ENCODE measurements around the gene PIK3R4. TPM values are rescaled to one million over a fixed set of nuclear protein-coding genes. Genes with fewer than 3 reads are reported as not detected.

The PIK3R4 gene
- total and polyA plus RNA-seq, 4 donors: 14.3 to 36.6 (median 22.2) TPM

DNA sequence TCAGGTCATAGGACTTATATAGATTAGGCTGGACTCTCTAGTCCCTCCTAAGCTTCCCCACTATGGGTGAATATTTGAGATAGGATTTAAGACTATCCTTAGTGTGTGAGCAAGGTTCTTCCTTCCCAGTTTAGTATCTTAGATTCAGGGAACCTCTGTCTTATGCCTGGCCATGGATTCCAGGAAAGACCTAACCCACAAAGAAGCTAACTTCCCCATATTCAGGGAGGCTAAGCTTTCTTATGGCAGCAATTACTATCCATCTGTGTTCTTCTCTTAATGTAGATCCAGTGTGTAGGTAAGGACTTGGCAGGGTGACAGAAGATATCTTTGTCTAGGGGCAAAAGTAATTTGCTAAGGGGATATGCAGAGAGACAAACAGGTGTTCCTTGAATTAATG lies 25.5 kb upstream of the PIK3R4 start:
- H3K4me3 ChIP-seq (ENCODE audit: low read depth in 1 of 3, low read length in 3 of 3): no peak overlapping the region
- no peaks in the 10 kb centered on the region for H3K27me3 ChIP-seq (ENCODE audit: control insufficient read depth in 4 of 4, insufficient read depth in 4 of 4, low read length in 3 of 4)
- no peak for DNase-seq (ENCODE audit: low spot score)
- no peak overlapping the region for H3K9ac ChIP-seq (ENCODE audit: low read depth in 1 of 2, low read length in 2 of 2)
- no peaks in the 10 kb centered on the region for H3K4me1 ChIP-seq (ENCODE audit: control insufficient read depth in 4 of 4, insufficient read depth in 4 of 4, low read length in 3 of 4)
- no peak overlapping the region for H3K27ac ChIP-seq (ENCODE audit: low read depth in 1 of 2, low read length in 2 of 2)
- TF ChIP-seq YY1 (IDR thresholded peaks at IDR 0.05) (no peak), HNF4G (IDR thresholded peaks at IDR 0.05) (no peak), JUND (IDR thresholded peaks at IDR 0.05) (no peak), RAD21 (IDR thresholded peaks at IDR 0.05) (no peak), ATF3 (IDR thresholded peaks at IDR 0.05) (no peak), FOXA1 (IDR thresholded peaks at IDR 0.05) (no peak), RXRA (IDR thresholded peaks at IDR 0.05) (no peak), MAX (IDR thresholded peaks at IDR 0.05) (no peak), NR2F2 (IDR thresholded peaks at IDR 0.05) (no peak), FOXA2 (IDR thresholded peaks at IDR 0.05) (no peak), HNF4A (conservative IDR thresholded peaks at IDR 0.05) (no peak), TAF1 (conservative IDR thresholded peaks at IDR 0.05) (no peak)
- TF ChIP-seq, protein P1, sequence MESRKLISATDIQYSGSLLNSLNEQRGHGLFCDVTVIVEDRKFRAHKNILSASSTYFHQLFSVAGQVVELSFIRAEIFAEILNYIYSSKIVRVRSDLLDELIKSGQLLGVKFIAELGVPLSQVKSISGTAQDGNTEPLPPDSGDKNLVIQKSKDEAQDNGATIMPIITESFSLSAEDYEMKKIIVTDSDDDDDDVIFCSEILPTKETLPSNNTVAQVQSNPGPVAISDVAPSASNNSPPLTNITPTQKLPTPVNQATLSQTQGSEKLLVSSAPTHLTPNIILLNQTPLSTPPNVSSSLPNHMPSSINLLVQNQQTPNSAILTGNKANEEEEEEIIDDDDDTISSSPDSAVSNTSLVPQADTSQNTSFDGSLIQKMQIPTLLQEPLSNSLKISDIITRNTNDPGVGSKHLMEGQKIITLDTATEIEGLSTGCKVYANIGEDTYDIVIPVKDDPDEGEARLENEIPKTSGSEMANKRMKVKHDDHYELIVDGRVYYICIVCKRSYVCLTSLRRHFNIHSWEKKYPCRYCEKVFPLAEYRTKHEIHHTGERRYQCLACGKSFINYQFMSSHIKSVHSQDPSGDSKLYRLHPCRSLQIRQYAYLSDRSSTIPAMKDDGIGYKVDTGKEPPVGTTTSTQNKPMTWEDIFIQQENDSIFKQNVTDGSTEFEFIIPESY (IDR thresholded peaks at IDR 0.05): no peak
- TF ChIP-seq, protein P2, sequence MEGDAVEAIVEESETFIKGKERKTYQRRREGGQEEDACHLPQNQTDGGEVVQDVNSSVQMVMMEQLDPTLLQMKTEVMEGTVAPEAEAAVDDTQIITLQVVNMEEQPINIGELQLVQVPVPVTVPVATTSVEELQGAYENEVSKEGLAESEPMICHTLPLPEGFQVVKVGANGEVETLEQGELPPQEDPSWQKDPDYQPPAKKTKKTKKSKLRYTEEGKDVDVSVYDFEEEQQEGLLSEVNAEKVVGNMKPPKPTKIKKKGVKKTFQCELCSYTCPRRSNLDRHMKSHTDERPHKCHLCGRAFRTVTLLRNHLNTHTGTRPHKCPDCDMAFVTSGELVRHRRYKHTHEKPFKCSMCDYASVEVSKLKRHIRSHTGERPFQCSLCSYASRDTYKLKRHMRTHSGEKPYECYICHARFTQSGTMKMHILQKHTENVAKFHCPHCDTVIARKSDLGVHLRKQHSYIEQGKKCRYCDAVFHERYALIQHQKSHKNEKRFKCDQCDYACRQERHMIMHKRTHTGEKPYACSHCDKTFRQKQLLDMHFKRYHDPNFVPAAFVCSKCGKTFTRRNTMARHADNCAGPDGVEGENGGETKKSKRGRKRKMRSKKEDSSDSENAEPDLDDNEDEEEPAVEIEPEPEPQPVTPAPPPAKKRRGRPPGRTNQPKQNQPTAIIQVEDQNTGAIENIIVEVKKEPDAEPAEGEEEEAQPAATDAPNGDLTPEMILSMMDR (IDR thresholded peaks at IDR 0.05; ENCODE audit: low read depth, low read length, missing input control): no peak
- H3K36me3 ChIP-seq (ENCODE audit: control insufficient read depth in 4 of 4, insufficient read depth in 3 of 4, low read depth in 1 of 4, low read length in 3 of 4): no peaks in the 10 kb centered on the region
- no peaks in the 10 kb centered on the region for H3K9me3 ChIP-seq (ENCODE audit: control insufficient read depth in 4 of 4, low read length in 3 of 4)

GRCh38 chr3:130770644-130771043 lies 24.0 kb upstream of the PIK3R4 start:
- 74% methylated on average over 2 of the region's 2 CpGs for WGBS
- DNase-seq (ENCODE audit: low spot score): no peak
- no peaks in the 10 kb centered on the region for H3K36me3 ChIP-seq (ENCODE audit: control insufficient read depth in 4 of 4, insufficient read depth in 3 of 4, low read depth in 1 of 4, low read length in 3 of 4)
- no peaks in the 10 kb centered on the region for H3K27me3 ChIP-seq (ENCODE audit: control insufficient read depth in 4 of 4, insufficient read depth in 4 of 4, low read length in 3 of 4)
- TF ChIP-seq GABPA (IDR thresholded peaks at IDR 0.05 in 1 of 2, conservative IDR thresholded peaks at IDR 0.05 in 1 of 2) (no peak), RAD21 (IDR thresholded peaks at IDR 0.05) (no peak), TAF1 (conservative IDR thresholded peaks at IDR 0.05) (no peak), HNF4G (IDR thresholded peaks at IDR 0.05) (no peak), JUND (IDR thresholded peaks at IDR 0.05) (no peak), EGR1 (IDR thresholded peaks at IDR 0.05; ENCODE audit: low read depth in 2 of 2) (no peak)
- H3K27ac ChIP-seq (ENCODE audit: low read depth in 1 of 2, low read length in 2 of 2): no peak overlapping the region
- no peak overlapping the region for H3K9ac ChIP-seq (ENCODE audit: low read depth in 1 of 2, low read length in 2 of 2)
- H3K4me1 ChIP-seq (ENCODE audit: control insufficient read depth in 4 of 4, insufficient read depth in 4 of 4, low read length in 3 of 4): no peaks in the 10 kb centered on the region
- H3K4me3 ChIP-seq (ENCODE audit: low read depth in 1 of 3, low read length in 3 of 3): no peak overlapping the region
- no peaks in the 10 kb centered on the region for H3K9me3 ChIP-seq (ENCODE audit: control insufficient read depth in 4 of 4, low read length in 3 of 4)
